ENCODE measurements around the gene PDIA6.

PDIA6 gene, protein sequence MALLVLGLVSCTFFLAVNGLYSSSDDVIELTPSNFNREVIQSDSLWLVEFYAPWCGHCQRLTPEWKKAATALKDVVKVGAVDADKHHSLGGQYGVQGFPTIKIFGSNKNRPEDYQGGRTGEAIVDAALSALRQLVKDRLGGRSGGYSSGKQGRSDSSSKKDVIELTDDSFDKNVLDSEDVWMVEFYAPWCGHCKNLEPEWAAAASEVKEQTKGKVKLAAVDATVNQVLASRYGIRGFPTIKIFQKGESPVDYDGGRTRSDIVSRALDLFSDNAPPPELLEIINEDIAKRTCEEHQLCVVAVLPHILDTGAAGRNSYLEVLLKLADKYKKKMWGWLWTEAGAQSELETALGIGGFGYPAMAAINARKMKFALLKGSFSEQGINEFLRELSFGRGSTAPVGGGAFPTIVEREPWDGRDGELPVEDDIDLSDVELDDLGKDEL

GRCh38 chr2:10812362-10813162, at the start of gene PDIA6:
TSS of gene PDIA6 (minus strand) at chr2:10812785. CDS start at chr2:10812696, 89 bp downstream.
- peak; percentile 41 to 90 for DNase-seq

GRCh38 chr2:10862330-10862729, 49.7 kb upstream of the PDIA6 start:
- no peak for DNase-seq

DNA sequence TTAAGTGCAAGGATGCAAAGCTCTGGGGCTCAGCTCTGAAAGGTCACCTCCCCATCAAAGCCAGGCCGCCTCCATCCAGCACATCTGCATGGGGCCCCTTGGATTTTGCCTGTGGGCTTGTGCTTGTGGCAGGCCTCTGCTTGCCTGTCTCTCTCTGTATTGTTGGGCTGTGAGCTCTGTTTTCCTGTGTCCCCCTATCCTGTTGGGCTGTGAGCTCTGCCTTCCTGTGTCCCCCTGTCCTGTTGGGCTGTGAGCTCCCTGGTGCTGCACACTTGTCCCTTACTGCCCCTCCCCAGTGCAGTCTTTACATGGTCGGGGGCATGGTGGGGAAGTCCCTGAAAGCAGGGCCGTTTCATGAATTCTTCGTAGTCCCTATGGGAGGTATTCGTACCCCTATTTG, 49.2 kb upstream of the PDIA6 start:
- DNase-seq = no peak

- DNase-seq = no peak
Observed at GRCh38 chr2:10860814-10861325, 48.3 kb upstream of the PDIA6 start.

DNA sequence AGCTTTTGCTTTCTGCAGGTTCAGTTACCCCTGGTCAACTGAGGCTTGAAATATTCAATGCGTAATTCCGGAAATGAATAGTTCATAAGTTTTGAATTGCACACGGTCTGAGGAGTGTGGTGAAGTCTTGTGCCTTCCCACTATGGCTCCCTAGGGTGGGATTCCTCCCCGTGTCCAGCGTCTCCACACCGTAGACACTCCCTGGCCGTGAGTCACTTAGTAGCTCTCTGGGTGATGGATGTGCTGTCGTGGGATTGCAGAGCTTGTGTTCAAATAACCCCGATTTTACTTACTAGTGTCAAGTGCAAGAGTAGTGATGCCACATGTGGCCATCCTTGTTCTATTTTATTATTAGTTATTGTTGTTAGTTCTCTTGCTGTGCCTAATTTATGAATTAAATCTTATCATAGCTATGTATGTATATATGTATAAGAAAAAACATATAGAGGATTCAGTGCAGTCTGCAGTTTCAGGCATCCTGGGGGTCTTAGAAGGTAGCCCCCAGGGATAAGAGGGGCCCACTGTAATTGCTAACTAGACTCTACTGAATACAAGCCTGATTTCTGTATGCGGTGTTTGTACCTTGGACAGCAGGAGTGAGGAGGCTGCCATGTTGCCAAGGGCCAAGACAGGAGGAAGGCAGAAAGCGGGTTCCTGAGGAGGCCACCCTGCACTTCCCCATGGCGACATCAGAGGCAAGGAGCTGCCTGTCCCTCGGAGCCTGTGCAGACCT, 47.7 kb upstream of the PDIA6 start:
- no peak for DNase-seq

DNA sequence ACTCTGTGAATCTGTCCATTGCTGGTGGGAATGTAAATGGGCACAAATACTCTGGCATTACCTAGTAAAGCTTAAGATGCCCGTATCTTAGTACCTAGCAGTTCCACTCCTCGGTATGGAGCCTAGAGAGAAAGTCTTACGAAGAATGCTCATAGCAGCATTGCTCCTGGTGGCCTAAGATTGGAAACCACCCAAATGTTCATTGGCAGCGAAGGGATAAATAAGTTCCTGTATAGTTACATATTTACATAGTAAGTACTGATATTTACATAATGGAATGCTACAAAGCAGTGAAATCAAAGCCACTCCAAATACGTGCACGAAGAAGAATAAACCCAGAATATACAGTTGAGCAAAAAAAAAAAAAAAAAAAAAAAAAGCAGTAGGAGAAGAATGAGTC, 46.7 kb upstream of the PDIA6 start:
- no peak for DNase-seq

DNA sequence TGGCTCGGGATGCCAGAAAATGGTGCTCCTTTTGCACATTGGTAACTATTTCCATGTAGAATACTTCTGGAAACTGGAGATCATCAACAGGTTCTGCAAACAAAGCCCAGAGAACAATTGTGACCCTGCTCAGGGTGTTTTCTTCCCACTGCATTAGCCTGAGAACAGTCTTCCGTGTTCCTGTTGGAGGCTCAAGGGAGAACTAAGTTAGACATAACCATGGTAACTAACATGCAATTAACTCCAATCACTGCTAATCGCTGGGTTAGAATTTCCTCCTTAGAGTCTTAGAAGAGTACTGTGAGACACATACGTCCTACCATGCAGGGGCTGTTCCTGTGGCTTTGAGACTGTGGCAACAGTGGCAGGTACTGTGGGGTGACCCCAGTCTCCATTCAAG, 36.0 kb upstream of the PDIA6 start:
- DNase-seq = no peak

DNA sequence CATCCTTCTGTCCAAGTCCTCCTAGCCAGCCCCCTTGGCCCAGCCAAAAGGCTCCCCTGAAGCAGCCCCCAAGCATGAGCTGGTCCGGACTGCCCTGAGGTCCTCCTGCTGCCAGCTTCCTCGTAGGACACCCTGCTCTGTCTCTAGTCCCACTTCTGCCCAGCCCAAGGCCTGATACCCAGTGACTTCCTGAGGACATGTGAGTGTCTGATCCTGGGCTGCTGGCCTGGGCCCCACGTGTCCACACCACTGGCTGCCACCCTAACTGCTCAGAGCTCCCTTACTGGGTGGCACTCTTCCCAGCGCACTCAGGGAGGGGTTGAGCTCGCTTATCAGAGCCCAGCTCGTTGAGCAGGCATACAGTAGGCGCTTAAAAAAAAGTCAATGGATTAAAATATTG, 34.4 kb upstream of the PDIA6 start:
- DNase-seq = no peak

DNA sequence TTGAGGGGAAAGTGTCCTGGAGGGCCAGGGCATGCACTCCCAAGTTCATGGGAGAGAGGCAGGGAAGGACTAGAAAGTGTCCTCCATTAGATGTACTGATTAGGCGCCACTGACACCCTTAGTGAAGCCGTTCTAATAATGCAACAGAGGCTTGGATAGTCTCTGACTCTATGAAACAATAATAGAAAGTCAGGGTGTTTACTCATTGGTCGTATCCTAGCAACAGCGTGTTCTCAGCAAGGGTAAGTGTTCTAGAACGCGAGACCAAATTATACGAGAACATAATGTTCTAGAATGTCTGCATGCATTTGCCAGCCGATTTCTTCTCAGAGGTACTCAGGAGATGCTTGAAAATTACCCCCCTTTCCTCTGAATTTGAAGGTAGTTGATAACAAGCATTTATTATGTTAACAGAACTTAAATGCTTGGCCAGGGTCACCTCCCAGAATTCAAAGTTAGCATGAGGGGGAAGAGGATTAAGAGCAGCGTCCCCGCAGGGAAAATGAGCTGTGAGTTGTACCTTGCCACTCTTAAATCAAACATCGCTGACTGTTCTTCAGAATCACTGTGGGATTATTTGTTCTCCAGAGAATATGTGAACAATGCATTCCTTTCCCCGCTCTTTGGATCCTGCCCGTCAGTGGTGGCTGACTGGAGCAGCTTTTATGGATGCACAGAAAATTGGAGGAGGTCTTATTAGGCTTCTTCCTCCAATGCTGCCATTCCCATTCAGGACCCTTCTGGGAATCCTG, 33.7 kb upstream of the PDIA6 start:
- DNase-seq = no peak

DNA sequence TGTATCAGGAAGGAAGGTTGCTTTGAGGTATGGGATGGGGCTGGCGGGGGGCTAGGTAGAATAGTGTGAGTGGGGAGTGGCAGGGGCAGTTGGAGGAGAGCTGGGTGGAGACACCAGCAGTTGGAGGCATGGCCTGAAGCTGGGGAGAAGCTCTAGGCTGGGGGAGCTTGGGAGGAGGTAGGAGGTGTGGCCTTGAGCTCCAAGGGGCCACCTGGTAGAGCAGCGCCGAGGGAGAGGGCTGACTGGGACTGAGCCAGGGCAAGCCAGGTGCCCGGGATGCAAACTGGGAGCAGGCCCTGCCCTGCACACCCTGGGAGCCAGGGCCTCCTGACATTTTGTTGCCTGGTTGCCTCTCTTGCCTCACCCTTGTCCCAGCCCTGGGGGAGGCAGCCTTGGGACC, 33.1 kb upstream of the PDIA6 start:
- no peak for DNase-seq

DNA sequence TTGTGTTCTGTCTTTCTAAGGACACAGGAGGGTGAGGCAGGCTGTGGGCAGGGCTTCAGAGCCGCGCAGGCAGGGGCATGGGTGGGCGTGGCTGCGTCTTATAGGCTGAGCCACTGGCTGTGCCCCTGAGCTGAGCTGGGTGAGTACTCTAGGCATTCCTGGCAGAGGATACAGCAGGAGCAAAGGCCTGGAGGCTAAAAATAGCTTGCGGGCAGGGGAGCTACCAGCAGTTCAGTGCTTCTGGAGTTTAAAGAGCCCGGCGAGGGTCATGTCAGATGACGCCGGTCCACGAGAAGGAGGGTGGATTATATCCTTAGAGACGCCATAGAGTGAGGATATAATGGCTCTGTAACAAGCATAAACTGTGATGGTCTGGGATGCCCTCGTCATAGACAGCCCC, 31.5 kb upstream of the PDIA6 start:
- no peak for DNase-seq

DNA sequence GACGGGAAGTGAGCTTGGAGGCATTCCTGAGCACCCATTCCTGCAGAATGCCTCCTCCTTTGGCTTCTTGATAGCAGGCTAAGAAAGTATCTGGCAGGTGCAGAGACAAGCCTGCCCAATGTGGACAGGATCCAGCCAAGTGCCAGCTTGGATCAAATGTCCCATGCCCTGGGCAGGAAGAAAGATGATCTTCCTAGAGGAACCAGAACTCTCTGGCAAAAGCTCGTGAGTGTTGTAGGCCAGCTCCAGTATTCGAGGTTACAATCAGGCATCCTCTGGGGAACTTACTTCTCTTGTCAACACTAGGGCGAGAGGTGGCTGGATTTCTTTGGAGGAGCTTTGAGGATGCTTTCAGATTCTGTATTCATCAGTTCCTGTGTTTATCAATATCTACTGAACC, 29.9 kb upstream of the PDIA6 start:
- DNase-seq = no peak

DNA sequence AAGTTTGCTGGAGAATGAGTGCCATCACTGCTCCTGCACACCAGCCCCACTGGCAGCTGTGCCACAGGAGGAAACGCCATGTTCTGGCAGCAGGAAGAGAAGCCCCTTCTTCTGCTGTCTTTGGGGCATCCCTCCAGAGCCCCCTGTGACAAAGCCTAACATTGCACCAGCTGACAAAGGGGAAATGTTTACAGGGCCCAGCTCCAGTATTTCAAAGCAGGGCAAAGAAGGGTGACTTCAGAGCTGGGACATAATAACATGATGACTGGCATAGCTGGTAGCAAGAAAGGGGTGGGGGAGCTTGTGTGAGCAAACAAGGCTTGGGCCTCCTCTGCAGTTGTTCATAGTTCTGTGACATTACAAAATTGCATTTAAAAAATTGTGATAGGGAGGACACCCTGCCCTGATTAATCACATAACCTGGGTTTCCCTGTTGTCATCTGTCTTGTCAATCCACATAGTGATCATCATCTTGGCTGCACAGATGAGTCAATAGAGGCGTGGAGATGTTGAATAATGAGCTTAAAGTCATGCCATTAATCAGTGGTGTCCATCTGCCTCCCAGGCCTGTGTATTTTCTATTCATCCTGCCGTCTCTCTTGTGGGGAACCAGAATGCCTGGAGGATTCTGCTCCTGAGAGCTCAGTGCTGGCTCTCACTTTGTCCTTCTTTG, 29.1 kb upstream of the PDIA6 start:
- no peak for DNase-seq

GRCh38 chr2:10839813-10840212, 27.2 kb upstream of the PDIA6 start:
- no peak for DNase-seq

DNA sequence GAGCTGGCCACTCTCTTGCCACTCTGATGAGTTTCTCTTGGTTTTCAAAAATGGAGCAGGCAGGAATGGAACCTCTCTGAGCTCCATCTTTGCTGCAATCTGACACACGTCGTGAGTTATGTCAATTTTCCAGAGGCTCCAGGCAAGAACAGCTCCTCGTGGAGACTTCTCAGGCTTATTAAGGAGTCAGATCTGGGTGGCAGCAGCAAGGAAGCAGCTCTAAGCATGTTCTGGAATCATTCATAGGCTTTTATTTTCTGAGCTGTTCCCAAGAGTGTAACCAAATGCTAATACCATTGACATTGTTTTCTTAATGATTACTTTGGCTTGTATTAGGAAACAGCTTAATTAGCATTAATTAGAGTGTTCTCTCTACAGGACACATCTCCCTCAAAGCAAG, 26.1 kb upstream of the PDIA6 start:
- DNase-seq = no peak

DNA sequence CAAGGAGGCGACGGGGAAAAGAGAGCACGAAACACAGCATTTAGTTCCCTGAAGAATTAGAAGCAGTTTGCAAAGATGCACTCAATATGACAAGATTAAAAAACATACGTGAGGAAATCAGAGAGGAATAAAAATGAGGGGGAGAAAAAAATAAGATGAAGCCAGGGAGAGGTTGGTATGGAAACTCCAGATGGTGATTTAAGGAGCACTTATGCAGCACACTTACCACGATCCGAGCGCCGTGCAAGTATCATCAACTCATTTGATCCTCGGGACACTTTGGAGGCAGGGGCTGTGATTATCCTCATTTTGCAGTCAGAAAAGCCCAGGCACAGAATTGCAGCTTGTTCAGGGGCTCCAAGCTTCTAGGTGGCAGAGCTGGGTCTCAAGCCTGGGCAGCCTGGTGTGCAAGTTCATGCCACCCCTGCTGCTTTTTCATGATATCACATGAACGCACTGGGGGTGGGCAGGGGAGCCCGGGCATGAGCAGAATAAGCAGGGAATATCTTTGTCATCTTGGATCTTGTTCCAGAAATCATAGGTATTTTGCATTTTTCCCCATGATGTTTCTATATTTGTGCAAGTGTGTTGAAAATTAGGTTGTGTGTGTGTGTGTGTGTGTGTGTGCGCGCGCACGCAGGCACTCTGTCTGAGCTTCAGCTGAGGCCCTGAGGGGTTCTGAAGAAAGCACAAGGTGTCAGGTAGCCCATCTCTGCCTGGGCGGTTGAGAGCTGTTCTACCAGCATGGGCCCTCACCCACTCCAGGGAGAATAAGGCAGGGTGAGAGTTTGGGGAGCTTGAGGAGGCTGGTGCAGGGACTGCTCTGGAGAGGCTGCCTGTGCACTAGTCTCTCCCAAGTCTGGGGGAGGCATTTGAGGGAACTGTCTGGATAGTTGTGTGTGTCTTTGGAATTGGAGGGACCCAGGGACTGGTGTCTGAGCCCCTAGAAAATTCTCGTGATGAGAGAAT, 25.0 kb upstream of the PDIA6 start:
- no peak for DNase-seq

GRCh38 chr2:10835052-10835970, 22.7 kb upstream of the PDIA6 start:
- DNase-seq = no peak

- no peak for DNase-seq
Observed at GRCh38 chr2:10834068-10834655, 21.6 kb upstream of the PDIA6 start.

GRCh38 chr2:10833021-10833420, 20.4 kb upstream of the PDIA6 start:
- no peak for DNase-seq

Measured in cerebellar nuclear complex (tissue), 1 donor.